Neural progenitor cell (in vitro differentiated cells): ENCODE measurements around the gene AASDH.

Experiments used
- CTCF ChIP-seq: fragments of 200-600 bp; sonication (generic); IDR thresholded peaks from 2 replicates; pipeline ENCODE4 v1.5.1; 2017; ENCODE audit warnings: antibody characterized with exemption, mild to moderate bottlenecking
- EZH2 ChIP-seq: fragments of 200-600 bp; sonication (generic); IDR thresholded peaks from 2 replicates; pipeline ENCODE4 v1.6.1; 2017; ENCODE audit warnings: antibody characterized with exemption, mild to moderate bottlenecking, moderate library complexity

- no peak for TF ChIP-seq CTCF
- TF ChIP-seq EZH2: no peak
These were observed 69.5 kb downstream of the AASDH start for GRCh38 chr4:56317749-56318148.
